Panc1 (cell line): ENCODE measurements around the gene SOX5.
"Not testable (repeated sequence)": the region's sequence is repeated elsewhere in the genome, so short reads cannot be mapped to it uniquely, and the experiment has no call there.

ENCODE experiments used
- POLR2AphosphoS5 ChIP-seq: IDR thresholded peaks from 2 replicates; pipeline ENCODE4 v1.6.1; 2012; ENCODE audit warnings: mild to moderate bottlenecking, low read depth, low read length, moderate library complexity
- REST ChIP-seq, 2 experiments: IDR thresholded peaks; 2 replicates each; pipeline ENCODE4 v1.6.1; 2011 to 2012; ENCODE audit warnings: low read depth in 2 of 2, control low read depth in 1 of 2, low read length in 1 of 2, mild to moderate bottlenecking in 1 of 2, moderate library complexity in 1 of 2; ENCODE audit not compliant: insufficient read depth in 1 of 2
- SIN3A ChIP-seq: IDR thresholded peaks from 2 replicates; pipeline ENCODE4 v1.6.1; 2012; ENCODE audit warnings: low read depth, mild to moderate bottlenecking, low read length, moderate library complexity, borderline replicate concordance; ENCODE audit not compliant: insufficient read depth
- TCF7L2 ChIP-seq: IDR thresholded peaks from 2 replicates; pipeline ENCODE4 v1.6.1; 2011; ENCODE audit warnings: mild to moderate bottlenecking, low read depth, low read length, inconsistent platforms
- TF ChIP-seq, protein P1 (sequence below): fragments of 450-650 bp; IDR thresholded peaks from 2 replicates; pipeline ENCODE4 v1.5.1; 2017; ENCODE audit warnings: mild to moderate bottlenecking

- TF ChIP-seq, protein P1, sequence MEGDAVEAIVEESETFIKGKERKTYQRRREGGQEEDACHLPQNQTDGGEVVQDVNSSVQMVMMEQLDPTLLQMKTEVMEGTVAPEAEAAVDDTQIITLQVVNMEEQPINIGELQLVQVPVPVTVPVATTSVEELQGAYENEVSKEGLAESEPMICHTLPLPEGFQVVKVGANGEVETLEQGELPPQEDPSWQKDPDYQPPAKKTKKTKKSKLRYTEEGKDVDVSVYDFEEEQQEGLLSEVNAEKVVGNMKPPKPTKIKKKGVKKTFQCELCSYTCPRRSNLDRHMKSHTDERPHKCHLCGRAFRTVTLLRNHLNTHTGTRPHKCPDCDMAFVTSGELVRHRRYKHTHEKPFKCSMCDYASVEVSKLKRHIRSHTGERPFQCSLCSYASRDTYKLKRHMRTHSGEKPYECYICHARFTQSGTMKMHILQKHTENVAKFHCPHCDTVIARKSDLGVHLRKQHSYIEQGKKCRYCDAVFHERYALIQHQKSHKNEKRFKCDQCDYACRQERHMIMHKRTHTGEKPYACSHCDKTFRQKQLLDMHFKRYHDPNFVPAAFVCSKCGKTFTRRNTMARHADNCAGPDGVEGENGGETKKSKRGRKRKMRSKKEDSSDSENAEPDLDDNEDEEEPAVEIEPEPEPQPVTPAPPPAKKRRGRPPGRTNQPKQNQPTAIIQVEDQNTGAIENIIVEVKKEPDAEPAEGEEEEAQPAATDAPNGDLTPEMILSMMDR: not testable (repeated sequence)
- TF ChIP-seq POLR2AphosphoS5; TCF7L2; REST (IDR thresholded peaks at IDR 0.05; ENCODE audit: insufficient read depth in 1 of 2, low read depth in 2 of 2, low read length in 1 of 2); SIN3A: not testable (repeated sequence)
These were observed 239.1 kb downstream of the SOX5 start for GRCh38 chr12:23710361-23710760.
